OCI-M2 (cell line): ENCODE data around the gene HAUS6.
A peak's percentile ranks its signal among the peaks of the same experiment; 100 is the strongest.
"Not testable (repeated sequence)": the region's sequence is repeated elsewhere in the genome, so short reads cannot be mapped to it uniquely, and the experiment has no call there.

Experiments used
- DNase-seq: peaks from one replicate; lab custom pipeline; 2025; ENCODE audit not compliant: unreplicated experiment; lab: John Stamatoyannopoulos, UW

HAUS6 gene, protein sequence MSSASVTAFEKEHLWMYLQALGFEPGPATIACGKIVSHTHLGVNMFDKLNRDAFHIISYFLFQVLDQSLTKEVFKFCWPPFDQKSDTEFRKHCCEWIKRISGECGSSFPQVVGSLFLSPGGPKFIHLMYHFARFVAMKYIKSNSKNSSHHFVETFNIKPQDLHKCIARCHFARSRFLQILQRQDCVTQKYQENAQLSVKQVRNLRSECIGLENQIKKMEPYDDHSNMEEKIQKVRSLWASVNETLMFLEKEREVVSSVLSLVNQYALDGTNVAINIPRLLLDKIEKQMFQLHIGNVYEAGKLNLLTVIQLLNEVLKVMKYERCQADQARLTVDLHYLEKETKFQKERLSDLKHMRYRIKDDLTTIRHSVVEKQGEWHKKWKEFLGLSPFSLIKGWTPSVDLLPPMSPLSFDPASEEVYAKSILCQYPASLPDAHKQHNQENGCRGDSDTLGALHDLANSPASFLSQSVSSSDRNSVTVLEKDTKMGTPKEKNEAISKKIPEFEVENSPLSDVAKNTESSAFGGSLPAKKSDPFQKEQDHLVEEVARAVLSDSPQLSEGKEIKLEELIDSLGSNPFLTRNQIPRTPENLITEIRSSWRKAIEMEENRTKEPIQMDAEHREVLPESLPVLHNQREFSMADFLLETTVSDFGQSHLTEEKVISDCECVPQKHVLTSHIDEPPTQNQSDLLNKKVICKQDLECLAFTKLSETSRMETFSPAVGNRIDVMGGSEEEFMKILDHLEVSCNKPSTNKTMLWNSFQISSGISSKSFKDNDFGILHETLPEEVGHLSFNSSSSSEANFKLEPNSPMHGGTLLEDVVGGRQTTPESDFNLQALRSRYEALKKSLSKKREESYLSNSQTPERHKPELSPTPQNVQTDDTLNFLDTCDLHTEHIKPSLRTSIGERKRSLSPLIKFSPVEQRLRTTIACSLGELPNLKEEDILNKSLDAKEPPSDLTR

DNA sequence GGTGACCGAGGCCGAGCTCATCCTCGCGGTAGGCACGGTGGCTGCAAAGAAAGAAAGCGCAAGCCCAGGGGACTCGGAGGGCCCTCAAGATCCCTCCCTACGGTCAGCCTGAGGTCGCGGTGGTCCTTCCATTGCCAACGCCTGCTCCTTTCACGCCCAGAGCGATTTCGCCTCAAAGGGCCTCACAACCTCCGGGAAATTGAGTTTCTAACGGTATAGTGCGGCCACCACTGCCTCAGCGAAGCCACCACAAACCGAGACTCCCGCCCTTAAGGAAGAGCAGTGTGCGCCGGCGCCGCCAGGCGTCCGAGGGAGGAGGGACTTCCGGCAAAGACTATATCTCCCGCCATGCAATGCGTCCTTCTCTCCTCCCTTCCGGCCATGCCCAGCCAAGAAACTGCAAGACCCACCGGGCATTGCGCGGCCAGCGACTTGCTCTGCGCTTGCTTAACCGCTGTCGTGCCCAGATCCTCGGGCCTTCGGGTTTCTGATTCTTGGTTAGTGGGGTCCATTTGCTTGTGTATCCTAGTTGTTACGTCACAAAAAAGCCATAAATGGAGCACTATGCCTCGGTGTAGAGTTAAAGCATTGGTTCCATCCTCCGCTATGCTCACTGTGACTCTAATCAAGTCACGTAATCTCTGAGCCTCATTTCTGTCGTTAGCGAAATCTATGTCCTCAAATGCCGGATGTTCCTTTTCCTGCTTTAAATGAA is at the start of gene HAUS6:
HAUS6 (minus strand) TSS at position 274 of the 715 bp plus-strand sequence; CDS start at position 21, 253 bp downstream.
- DNase-seq, result peak; percentile 48

DNA sequence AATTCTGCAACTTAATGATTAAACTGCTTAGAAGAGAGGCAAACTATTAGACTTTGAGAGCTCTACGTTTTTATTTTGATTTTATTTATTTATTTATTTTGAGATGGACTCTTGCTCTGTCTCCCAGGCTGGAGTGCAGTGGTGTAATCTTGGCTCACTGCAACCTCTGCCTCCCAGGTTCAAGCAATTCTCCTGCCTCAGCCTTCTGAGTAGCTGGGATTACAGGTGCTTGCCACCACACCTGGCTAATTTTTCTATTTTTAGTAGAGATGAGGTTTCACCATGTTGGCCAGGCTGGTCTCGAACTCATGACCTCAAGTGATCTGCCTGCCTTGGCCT is 49.4 kb upstream of the HAUS6 start:
- DNase-seq, result not testable (repeated sequence)

DNA sequence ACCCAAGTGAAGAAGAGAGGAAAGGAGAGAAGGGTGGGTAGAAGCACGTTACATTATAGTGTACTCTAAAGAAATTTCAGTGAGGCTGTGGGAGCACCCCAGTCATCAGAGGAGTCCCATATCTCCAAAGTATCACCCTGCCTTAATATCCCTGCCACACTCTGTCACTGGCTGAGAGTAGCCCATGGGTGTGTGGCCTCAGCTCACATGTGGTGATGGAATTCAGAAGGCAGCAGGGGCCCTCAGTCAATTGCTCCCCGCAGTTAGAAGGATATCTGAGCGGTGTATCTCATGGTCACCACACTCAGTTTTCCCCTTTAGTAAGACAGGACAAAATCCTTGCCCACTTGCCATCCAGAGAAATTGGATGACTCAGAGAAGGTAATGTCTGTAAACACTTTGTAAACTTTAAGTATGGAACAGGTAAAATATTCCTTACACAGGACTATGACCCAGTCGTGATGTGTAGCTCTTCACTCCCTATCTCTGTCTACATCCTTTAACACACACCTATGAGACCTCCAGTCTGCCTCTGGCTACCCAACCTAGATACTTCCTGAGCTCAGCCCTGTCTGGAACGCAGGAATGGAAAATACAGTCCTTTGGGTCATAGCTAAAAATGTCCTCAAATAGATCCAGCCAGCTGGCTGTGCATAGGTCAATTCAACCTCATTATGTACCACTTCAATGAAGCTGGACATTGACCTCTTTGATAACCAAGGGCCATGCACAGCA is 48.9 kb upstream of the HAUS6 start:
- DNase-seq, result no peak

DNA sequence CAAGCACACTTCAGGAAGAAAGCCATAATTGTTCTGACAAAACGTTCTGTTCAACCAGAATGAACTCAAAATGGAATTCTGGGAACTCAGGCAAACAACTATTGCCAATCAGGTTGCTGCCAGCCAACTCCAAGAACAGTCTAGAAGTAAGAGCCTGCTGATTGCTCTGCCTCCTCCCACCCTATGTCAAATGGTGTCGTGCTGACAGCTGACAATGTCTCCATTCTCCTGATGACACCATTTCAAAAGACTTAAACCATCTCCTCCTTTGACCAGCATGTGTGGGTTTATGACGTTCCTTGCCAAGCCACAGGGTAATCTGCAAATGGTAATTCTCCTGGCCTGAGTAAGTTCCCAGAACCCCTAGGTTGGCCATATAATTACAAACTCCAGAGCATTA is 46.5 kb upstream of the HAUS6 start:
- DNase-seq, result no peak

DNA sequence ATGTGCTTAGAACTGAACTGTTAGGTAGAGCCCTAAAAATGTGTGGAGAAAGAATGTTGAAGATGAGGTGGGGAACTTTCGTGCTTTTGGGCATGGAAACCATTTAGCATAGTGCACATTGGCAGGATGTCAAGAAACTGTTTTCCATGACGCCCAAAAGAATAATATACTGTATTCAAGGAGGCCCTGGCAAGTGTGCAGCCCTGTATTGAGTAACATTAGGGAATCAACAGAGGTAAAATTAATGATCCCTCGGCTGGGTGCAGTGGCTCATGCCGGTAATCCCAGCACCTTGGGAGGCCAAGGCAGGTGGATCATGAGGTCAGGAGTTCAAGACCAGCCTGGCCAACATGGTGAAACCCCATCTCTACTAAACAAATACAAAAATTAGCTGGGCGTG is 45.5 kb upstream of the HAUS6 start:
- no peak for DNase-seq

DNA sequence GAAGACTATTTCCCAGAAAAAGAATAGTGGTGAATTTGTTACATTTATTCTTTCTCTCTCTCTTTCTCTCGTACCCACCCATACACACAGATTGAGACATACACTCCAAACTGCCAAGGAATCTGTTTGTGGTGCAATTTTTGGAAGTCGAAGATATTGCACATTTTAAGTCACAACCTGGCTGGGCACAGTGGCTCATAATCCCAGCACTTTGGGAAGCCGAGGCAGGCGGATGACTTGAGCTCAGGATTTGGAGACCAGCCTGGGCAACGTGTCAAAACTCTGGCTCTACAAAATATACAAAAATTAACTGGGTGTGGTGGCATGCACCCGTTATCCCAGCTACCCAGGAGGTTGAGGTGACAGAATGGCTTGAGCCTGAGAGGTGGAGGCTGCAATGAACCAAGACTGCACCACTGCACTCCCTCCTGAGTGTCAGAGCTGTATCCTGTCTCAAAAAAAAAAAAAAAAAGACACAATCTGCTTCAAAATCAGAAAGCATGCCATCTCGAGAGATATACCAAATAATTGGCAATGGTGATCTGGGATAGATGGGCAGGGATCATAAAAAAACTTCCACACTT is 43.8 kb upstream of the HAUS6 start:
- DNase-seq, result no peak

DNA sequence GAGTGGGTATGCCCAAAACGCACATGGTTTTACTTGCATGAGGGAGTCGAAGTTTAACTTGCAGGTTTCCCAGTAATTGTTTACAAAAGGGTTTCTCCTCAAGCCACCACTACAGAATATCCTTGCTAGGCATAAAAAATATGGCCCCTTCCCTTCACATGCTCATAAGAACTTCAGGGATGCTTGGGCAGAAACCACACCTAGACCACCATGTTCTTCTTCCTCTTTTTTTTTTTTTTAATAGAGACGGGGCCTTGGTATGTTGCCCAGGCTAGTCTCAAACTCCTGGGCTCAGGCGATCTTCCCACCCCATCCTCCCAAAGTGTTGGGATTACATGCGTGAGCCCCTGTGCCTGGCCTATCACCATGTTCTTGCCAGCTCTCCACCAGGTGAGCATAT is 43.2 kb upstream of the HAUS6 start:
- DNase-seq, result no peak

DNA sequence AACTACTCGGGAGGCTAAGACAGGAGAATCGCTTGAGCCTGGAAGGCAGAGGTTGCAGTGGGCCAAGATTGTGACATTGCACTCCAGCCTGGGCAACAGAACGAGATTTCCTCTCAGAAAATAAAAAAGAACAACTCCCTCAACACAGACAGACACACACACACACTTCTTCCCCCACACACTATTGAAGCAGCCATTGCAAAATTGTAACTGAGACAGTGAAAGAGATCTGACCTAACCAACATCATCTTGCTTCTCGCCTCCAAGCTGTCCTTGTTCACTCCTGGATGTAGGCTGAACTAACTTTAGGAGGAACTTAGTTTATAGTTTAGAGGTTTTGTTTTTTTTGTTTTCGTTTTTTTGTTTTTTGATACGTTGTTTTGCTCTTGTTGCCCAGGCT is 37.6 kb upstream of the HAUS6 start:
- no peak for DNase-seq

DNA sequence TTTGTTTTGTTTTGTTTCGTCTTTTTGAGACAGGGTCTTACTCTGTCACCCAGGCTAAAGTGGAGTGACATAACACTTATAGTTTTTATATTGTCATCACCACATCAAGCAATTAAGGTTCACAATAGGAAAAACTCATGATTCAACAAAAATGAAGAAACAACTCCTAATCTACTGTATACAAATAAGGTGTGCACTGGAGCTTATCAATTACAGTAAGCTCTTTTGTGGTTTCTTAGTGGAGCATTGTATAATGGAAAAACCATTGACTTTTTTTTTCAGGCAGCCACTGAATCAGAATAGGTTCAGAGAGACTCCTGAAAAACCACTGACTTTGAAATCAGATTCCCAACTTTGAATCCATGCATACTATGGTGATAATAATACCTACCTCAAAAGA is 35.4 kb upstream of the HAUS6 start:
- DNase-seq, result no peak

DNA sequence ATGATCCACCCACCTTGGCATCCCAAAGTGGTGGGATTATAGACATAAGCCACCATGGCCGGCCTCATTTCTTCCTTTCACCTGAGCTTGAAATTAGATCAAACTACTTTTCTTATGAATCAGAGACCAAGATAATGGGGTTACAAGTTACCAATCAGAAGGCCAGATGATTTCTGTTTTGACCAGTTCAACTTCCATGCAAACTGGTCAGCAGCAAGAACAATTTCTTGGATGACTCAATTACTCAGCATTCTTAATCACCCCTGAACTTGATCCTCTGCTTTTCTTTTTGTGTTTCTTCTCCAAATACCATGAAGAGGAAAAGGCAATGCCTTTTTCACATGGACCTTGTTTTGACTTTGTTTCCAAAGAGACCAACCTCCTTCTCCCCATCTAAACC is 34.6 kb upstream of the HAUS6 start:
- no peak for DNase-seq

DNA sequence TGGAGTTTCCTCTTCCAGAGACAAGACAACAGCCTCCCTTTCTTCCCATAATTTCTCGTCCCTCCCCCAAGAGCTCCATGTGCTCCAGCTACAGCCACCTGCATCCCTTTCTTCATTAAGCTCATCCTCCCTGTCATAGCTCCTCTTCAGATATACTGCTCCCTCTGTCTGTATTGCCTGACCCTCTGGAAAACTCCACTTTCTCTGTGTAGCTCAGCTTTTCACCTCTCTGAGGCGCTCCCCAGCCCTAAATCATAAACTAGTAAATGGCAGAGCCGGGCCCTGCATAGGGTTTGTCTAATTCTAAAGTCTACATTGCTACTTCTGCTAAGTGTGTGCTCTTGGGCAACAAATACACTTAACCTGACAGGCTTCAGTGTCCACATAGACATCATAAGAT is 33.4 kb upstream of the HAUS6 start:
- no peak for DNase-seq

DNA sequence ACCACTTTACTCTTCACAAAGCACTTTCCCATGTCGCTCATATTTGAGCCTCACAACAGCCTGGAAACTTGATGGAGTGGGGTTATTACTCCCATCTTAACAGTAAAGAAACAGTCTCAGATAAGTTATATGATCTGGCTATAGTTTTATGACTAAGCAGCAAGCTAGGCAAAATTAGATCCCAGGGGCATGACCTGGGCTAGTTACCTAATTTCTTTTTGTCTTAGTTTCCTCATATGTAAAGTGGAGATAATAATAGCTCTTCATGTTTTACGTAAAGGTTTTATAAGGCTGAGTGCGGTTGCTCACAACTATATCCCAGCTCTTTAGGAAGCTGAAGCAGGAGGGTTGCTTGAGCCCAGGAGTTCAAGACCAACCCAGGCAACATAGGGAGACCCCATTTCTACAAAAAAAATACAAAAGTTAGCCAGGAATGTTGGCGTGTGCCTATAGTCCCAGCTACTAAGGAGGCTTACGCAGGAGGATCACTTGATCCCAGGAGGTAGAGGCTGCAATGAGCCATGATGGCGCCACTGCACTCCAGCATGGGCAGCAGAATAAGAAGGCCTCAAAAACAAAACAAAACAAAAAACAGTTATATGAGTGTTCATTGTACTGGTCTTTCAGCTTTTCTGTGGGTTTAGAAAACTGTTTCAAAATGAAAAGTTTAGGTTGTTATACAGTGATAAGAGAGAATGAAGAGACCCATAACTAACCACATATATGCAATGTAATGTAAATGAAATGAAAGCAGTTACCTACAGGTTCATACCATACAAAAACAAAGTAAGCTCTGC is 31.0 kb upstream of the HAUS6 start:
- no peak for DNase-seq

DNA sequence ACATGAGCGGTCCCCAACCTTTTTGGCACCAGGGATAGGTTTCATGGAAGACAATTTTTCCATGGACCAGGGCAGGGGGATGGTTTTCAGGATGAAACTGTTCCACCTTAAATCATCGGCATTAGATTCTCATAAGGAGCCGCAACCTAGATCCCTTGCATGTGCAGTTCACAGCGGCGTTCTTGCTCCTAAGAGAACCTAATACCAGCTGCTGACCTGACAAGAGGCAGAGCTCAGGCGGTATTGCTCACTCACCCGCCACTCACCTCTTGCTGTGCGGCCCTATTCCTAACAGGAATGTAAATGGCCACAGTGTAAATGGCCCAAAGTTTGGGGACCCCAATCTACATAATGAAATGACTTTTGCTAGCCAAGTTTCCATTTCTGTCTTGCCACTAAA is 27.7 kb upstream of the HAUS6 start:
- DNase-seq, result no peak

DNA sequence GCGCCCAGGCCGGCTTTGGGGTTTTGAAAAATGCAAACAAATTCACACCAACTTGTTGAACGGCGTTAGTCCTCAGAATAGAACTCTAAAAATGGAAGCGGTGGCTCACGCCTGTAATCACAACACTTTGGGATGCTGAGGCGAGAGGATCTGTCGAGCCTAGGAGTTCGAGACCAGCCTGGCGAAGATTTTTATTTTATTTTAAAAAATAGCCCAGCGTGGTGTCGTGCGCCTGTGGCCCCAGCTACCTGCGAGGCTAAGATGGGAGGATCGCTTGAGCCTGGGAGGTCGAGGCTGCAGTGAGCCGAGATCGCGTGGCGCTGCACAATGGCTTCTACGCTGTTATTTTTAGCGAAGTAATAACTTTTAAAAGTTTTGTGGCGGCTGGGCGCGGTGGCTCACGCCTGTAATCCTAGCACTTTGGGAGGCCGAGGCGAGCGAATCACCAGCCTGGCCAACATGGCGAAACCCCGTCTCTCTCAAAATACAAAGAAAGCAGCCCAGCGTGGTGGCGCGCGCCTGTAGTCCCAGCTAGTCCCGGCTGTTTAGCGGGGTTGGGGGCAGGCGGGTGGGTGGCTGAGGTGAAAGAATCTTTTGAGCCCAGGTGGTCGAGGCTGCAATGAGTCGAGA is 25.3 kb upstream of the HAUS6 start:
- no peak for DNase-seq

DNA sequence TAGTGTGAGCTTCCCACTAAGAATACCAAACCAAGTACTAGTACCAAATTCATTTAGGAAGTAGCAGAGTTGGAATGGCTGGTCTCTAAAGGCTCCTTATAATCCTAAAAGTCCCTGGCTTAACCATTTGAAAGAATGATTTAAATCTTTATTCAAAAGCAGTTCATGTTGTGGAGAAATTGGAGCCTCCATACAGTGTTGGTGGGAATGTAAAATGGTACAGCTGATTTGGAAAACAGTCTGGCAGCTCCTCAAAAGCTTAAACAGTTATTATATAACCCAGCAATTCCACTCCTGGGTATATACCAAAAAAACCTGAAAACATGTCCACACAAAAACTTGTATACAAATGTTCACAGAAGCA is 21.7 kb upstream of the HAUS6 start:
- DNase-seq, result no peak

DNA sequence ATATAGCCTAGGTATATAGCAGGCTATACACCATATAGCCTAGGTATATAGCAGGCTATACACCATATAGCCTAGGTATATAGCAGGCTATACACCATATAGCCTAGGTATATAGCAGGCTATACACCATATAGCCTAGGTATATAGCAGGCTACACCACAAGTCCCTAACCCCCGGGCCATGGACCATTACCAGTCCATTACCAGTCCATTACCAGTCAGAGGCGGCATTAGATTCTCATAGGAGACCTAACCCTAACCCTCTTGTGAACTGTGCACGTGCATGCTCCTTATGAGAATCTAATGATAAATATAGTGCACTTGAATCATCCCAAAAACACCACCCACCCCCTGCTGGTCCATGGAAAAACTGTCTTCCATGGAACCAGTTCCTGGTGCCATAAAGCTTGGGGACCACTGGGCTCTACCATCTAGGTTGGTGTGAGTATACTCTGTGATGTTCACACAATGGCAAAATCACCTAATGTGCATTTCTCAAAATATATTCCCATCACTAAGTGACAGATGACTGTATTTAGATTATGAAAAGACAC is 19.9 kb upstream of the HAUS6 start:
- DNase-seq, result no peak

DNA sequence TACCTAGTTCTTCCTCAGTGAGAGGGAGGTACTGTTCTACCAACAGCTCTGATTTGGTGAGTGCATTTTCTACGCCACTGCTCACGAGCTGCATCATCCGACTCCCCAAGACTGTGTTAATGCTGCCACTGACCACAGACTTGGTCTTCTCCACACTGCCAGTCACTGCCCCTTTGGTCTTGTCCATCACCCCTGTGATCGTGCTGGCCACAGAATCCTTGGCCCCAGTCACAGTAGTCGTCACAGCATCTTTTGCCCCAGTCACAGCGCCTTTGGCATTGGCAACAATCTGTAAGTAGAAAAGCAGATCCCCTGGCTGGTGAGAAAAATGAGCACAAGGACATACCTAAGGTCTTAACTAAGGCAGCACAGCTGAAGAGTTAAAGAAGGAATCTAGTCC is 18.2 kb upstream of the HAUS6 start:
- DNase-seq, result no peak

DNA sequence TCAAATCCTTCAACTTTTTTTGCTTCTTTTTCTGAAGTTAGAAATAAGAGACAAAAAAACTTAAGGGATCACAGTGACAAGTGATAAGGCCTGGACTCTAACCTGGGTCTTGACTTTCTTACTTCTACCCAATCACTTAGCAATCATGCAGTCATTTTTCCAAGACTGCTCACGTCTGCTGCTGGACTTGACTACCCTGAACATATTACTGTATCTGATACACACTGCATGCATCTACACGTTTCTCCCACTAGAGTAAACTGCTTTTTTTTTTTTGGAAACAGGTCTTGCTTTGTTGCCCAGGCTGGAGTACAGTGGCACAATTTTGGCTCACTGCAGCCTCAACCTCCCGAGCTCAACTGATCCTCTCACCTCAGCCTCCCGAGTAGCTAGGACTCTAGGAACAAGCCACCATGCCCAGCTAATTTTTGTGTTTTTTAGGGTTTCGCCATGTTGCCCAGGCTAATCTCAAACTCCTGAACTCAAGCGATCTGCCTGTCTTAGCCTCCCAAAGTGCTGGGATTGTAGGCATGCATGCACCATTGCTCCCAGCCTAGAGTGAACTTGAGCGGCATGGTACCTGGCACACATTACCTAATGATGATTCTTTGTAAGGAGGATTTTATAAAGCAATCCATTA is 17.2 kb upstream of the HAUS6 start:
- no peak for DNase-seq

DNA sequence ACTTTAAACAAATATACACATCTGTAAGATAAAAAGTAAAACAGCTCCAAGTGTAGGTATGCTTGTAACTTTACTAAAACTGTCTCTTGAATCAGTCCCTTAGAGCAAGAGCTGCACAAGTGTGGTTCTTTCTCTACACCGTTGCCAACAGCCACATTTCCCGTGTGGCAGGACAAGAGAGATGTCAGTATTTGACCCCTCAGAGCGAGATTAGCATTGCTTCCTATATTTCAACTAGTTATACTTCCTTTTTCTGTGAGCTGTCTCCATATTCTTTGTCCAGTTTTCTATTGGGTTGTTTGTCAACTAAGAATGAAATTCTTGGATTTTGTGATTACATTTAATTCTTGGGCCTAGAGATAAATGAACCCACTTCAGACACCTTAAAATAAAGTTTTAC is 16.5 kb upstream of the HAUS6 start:
- DNase-seq, result no peak
